IMR-90 (cell line): ENCODE data around the gene POFUT2. TPM values are rescaled to one million over a fixed set of nuclear protein-coding genes. Genes with fewer than 3 reads are reported as not detected.

ENCODE experiments used
- ATAC-seq: fragments of 200-7000 bp; cut with Tn5 transposase; 2 replicates; pipeline ENCODE4 v1.9.1; 2020; ENCODE audit warnings: low read depth, mild to moderate bottlenecking, moderate library complexity
- BruUV-seq: library from RNA; stranded (reverse); fragments of 400-500 nt; replicated peaks from 2 replicates; lab custom pipeline; 2021; lab: Mats Ljungman, UMichigan
- CTCF ChIA-PET: fragments of 300-600 bp; formaldehyde crosslinking; extraction: SDS; loops from one replicate; lab custom pipeline; 2021; ENCODE audit warnings: antibody characterized with exemption; lab: Yijun Ruan, JAX
- POLR2A ChIA-PET: fragments of 300-600 bp; sonication (Branson Sonifier 250); formaldehyde crosslinking; loops from one replicate; lab custom pipeline; 2022; ENCODE audit warnings: antibody characterized with exemption; ENCODE audit not compliant: unreplicated experiment; lab: Charles Lee
- DNase-seq: peaks from one replicate; pipeline ENCODE4 v3.0.0; 2013
- H2AFZ ChIP-seq: replicated peaks from 2 replicates; pipeline ENCODE3; 2013; ENCODE audit warnings: low read length, mild to moderate bottlenecking; ENCODE audit not compliant: poor library complexity
- H2AK5ac ChIP-seq: 2 replicates; pipeline ENCODE4 v1.6.1; 2013; ENCODE audit warnings: low read depth, low read length, inconsistent platforms
- H2AK9ac ChIP-seq: replicated peaks from 2 replicates; pipeline ENCODE3; 2013; ENCODE audit warnings: mild to moderate bottlenecking, low read depth, low read length, moderate library complexity; ENCODE audit not compliant: poor library complexity
- H2BK120ac ChIP-seq: 2 replicates; pipeline ENCODE4 v1.6.1; 2013; ENCODE audit warnings: low read depth, low read length, inconsistent platforms
- H2BK15ac ChIP-seq: 3 replicates; pipeline ENCODE4 v1.6.1; 2013; ENCODE audit warnings: low read depth, low read length, inconsistent platforms
- H2BK20ac ChIP-seq: 2 replicates; pipeline ENCODE4 v1.6.1; 2013; ENCODE audit warnings: low read depth, mild to moderate bottlenecking, inconsistent platforms, low read length, moderate library complexity
- H2BK5ac ChIP-seq: 2 replicates; pipeline ENCODE4 v1.6.1; 2013; ENCODE audit warnings: mild to moderate bottlenecking, low read depth, low read length, inconsistent platforms; ENCODE audit not compliant: poor library complexity, severe bottlenecking
- H3K14ac ChIP-seq: replicated peaks from 2 replicates; pipeline ENCODE4 v1.6.1; 2013; ENCODE audit warnings: low read depth, low read length, inconsistent platforms
- H3K18ac ChIP-seq: 2 replicates; pipeline ENCODE4 v1.6.1; 2013; ENCODE audit warnings: low read depth, low read length, control low read depth
- H3K23ac ChIP-seq: 2 replicates; pipeline ENCODE4 v1.6.1; 2013; ENCODE audit warnings: low read depth, low read length, inconsistent platforms
- H3K27ac ChIP-seq: 2 replicates; pipeline ENCODE4 v1.5.1; 2013; ENCODE audit warnings: mild to moderate bottlenecking, control low read depth, low read length; ENCODE audit not compliant: insufficient read depth
- H3K27me3 ChIP-seq: 2 replicates; pipeline ENCODE4 v1.6.1; 2013; ENCODE audit warnings: low read length; ENCODE audit not compliant: control insufficient read depth, insufficient read depth
- H3K36me3 ChIP-seq: 2 replicates; pipeline ENCODE4 v1.6.1; 2013; ENCODE audit warnings: low read length, mixed read lengths; ENCODE audit not compliant: control insufficient read depth, insufficient read depth
- H3K4ac ChIP-seq: 2 replicates; pipeline ENCODE4 v1.6.1; 2013; ENCODE audit warnings: low read depth, low read length, inconsistent platforms
- H3K4me1 ChIP-seq: 2 replicates; pipeline ENCODE4 v1.6.1; 2013; ENCODE audit warnings: low read length, mixed read lengths; ENCODE audit not compliant: control insufficient read depth, insufficient read depth
- H3K4me2 ChIP-seq: 2 replicates; pipeline ENCODE4 v1.6.1; 2013; ENCODE audit warnings: low read depth, mild to moderate bottlenecking, control low read depth, low read length, moderate library complexity
- H3K4me3 ChIP-seq: 2 replicates; pipeline ENCODE4 v1.5.1; 2013; ENCODE audit warnings: low read depth, mild to moderate bottlenecking, control low read depth, low read length, moderate library complexity; ENCODE audit not compliant: insufficient read depth
- H3K56ac ChIP-seq: 2 replicates; pipeline ENCODE4 v1.6.1; 2013; ENCODE audit warnings: low read length, inconsistent platforms; ENCODE audit not compliant: insufficient read depth; ENCODE audit errors: extremely low read depth
- H3K79me1 ChIP-seq, 2 experiments: 2 replicates each; pipeline ENCODE4 v1.6.1; 2013; ENCODE audit warnings: low read length in 2 of 2, inconsistent platforms in 1 of 2, low read depth in 1 of 2
- H3K9ac ChIP-seq: 2 replicates; pipeline ENCODE4 v1.6.1; 2013; ENCODE audit warnings: low read depth, low read length, control low read depth
- H3K9me1 ChIP-seq: 2 replicates; pipeline ENCODE4 v1.6.1; 2013; ENCODE audit warnings: low read length, inconsistent platforms; ENCODE audit not compliant: insufficient read depth
- H3K9me3 ChIP-seq: 2 replicates; pipeline ENCODE4 v1.6.1; 2013; ENCODE audit warnings: low read length; ENCODE audit not compliant: control insufficient read depth, insufficient read depth
- H4K20me1 ChIP-seq: 2 replicates; pipeline ENCODE4 v1.6.1; 2013; ENCODE audit warnings: low read length, inconsistent platforms; ENCODE audit not compliant: insufficient read depth
- H4K5ac ChIP-seq: 2 replicates; pipeline ENCODE4 v1.6.1; 2013; ENCODE audit warnings: mild to moderate bottlenecking, low read depth, low read length, control low read depth
- H4K8ac ChIP-seq, 2 experiments: 2 replicates each; pipeline ENCODE4 v1.6.1; 2013; ENCODE audit warnings: low read depth in 2 of 2, low read length in 2 of 2, control low read depth in 1 of 2, inconsistent platforms in 1 of 2
- H4K91ac ChIP-seq: 2 replicates; pipeline ENCODE4 v1.6.1; 2013; ENCODE audit warnings: low read depth, low read length, inconsistent platforms; ENCODE audit not compliant: insufficient read depth
- MXI1 ChIP-seq: IDR thresholded peaks from 2 replicates; pipeline ENCODE4 v1.6.1; 2012; ENCODE audit warnings: low read depth, mild to moderate bottlenecking, low read length, moderate library complexity, borderline replicate concordance
- RAD21 ChIP-seq: IDR thresholded peaks from 2 replicates; pipeline ENCODE4 v1.6.1; 2012; ENCODE audit warnings: low read length, improper control_type of control experiment
- RCOR1 ChIP-seq: IDR thresholded peaks from 2 replicates; pipeline ENCODE4 v1.6.1; 2012; ENCODE audit warnings: mild to moderate bottlenecking, low read length, improper control_type of control experiment; ENCODE audit not compliant: insufficient replicate concordance
- RFX5 ChIP-seq: IDR thresholded peaks from 2 replicates; pipeline ENCODE4 v1.8.0; 2012; ENCODE audit warnings: low read depth, mild to moderate bottlenecking, low read length, moderate library complexity
- WGBS, 2 experiments: methylation state at CpG; one replicate each; pipeline versions ENCODE4 v1.1.5 to v1.1.7; 2013; ENCODE audit warnings: missing lambda C conversion rate in 2 of 2; ENCODE audit not compliant: insufficient read length in 1 of 2; ENCODE audit errors: extremely low coverage in 2 of 2; 5-methylcytosine and 5-hydroxymethylcytosine counted together
- dilution Hi-C: fragments of 300-500 bp; cut with HindIII; formaldehyde crosslinking; loops from one replicate; pipeline ENCODE4 v1.14.3; 2018; ENCODE audit warnings: low sequenced_read_pairs; ENCODE audit not compliant: unreplicated experiment
- in situ Hi-C: fragments of 300-500 bp; cut with MboI; formaldehyde crosslinking; loops from 3 replicates; pipeline ENCODE4 v1.14.3; 2019; ENCODE audit warnings: low sequenced_read_pairs, inconsistent platforms, mixed read lengths
- intact Hi-C: fragments of 100-400 bp; cut with micrococcal nuclease; formaldehyde crosslinking; loops from 2 replicates; pipeline ENCODE4 v1.10.0; 2022
- polyA plus RNA-seq, 3 experiments: library from polyadenylated mRNA; depleted of rRNA; stranded (reverse); fragments of >200 nt; gene quantifications; 2 replicates each; pipeline ENCODE4 v1.2.3, GENCODE V29; 2012; ENCODE audit warnings: low replicate concordance in 1 of 3
- total RNA-seq: library from RNA; depleted of rRNA; stranded (reverse); fragments of >200 nt; gene quantifications from 2 replicates; pipeline ENCODE4 v1.2.3, GENCODE V29; 2012

The POFUT2 gene
- total and polyA plus RNA-seq, 2 of the 4 experiments (the other 2 are of a cell fraction) = 18.8 to 59.3 TPM

GRCh38 chr21:45326169-45326851 lies 38.6 kb upstream of the POFUT2 start:
- H3K4me3 ChIP-seq = no peak overlapping the region
- H2BK15ac ChIP-seq = peak overlapping the region; percentile 74; the same call in 2 of the 3 replicates
- H2BK20ac ChIP-seq = peak overlapping the region; percentile 41; the same call in 1 of the 2 replicates
- H2AFZ ChIP-seq = peak overlapping the region; percentile 13
- no peaks in the 10 kb centered on the region for H3K9me3 ChIP-seq
- H2BK5ac ChIP-seq = peak overlapping the region; percentile 16
- peak overlapping the region; percentile 27 for H2AK5ac ChIP-seq
- no peak for TF ChIP-seq RFX5
- TF ChIP-seq RAD21 = no peak
- no peak for TF ChIP-seq RCOR1
- TF ChIP-seq MXI1 = no peak
- intact Hi-C loops (no loop called here), in situ Hi-C loops (loop anchor here (10.0 kb wide), 1 partner anchor 58 kb away; no protein-coding TSS in a partner anchor), dilution Hi-C loops (no loop called here)
- peak overlapping the region; percentile 13 to 56; a peak in 2 of 4 replicates for H4K8ac ChIP-seq
- H3K36me3 ChIP-seq = no peaks in the 10 kb centered on the region
- WGBS, 2 experiments = 62% methylated on average over 9 of the region's 25 CpGs; no CpG with 5 or more reads in 1 of the 2 experiments
- H3K27me3 ChIP-seq = no peaks in the 10 kb centered on the region
- DNase-seq (peak; percentile 42), ATAC-seq (no peak; the same call in 1 of the 2 replicates)
- H3K27ac ChIP-seq = no peak overlapping the region
- H3K4me2 ChIP-seq = no peak overlapping the region
- POLR2A ChIA-PET = no interaction called here
- no peak overlapping the region for H2AK9ac ChIP-seq
- H3K18ac ChIP-seq = peak overlapping the region; percentile 36; the same call in 1 of the 2 replicates
- peaks cover 43% of the 10 kb centered on the region for H3K4me1 ChIP-seq
- BruUV-seq = no TSS peak
- CTCF ChIA-PET = interaction anchor here (0.5 kb wide), 1 partner anchor 643 kb away, joined by 3 read pairs; no protein-coding TSS in a partner anchor
- H4K20me1 ChIP-seq = no peaks in the 10 kb centered on the region
- no peak overlapping the region for H3K56ac ChIP-seq
- H3K9me1 ChIP-seq = peaks cover 7% of the 10 kb centered on the region; the same call in 1 of the 2 replicates
- peak overlapping the region; percentile 58 for H4K91ac ChIP-seq
- H3K14ac ChIP-seq = no peak overlapping the region; the same call in 1 of the 2 replicates
- H2BK120ac ChIP-seq = peak overlapping the region; percentile 24
- H3K9ac ChIP-seq = no peak overlapping the region
- H3K23ac ChIP-seq = no peak overlapping the region
- H3K79me1 ChIP-seq = peaks cover 0 to 7% of the 10 kb centered on the region in 2 experiments; a peak in 1 of 4 replicates
- peak overlapping the region; percentile 11 for H3K4ac ChIP-seq
- peak overlapping the region; percentile 40; the same call in 1 of the 2 replicates for H4K5ac ChIP-seq
